22Rv1 (cell line): ENCODE results near the gene ICE1.
"Not testable (repeated sequence)": the region's sequence is repeated elsewhere in the genome, so short reads cannot be mapped to it uniquely, and the experiment has no call there.

Experiments used
- CTCF ChIP-seq: fragments of 450-650 bp; IDR thresholded peaks from 2 replicates; pipeline ENCODE4 v1.5.1; 2017; ENCODE audit warnings: mild to moderate bottlenecking
- ZFX ChIP-seq: fragments of 450-650 bp; IDR thresholded peaks from 2 replicates; pipeline ENCODE4 v1.6.1; 2017; ENCODE audit warnings: antibody characterized with exemption, borderline replicate concordance

GRCh38 chr5:5394384-5394986 lies 28.0 kb upstream of the ICE1 start:
- TF ChIP-seq CTCF = peak; percentile 38
- not testable (repeated sequence) for TF ChIP-seq ZFX
